H7 (cell line): ENCODE data around the gene SCT. TPM values are rescaled to one million over a fixed set of nuclear protein-coding genes. Genes with fewer than 3 reads are reported as not detected.

Experiments used
- DNase-seq: peaks from one replicate; pipeline ENCODE4 v3.0.0; 2012
- H3K27me3 ChIP-seq: 2 replicates; pipeline ENCODE4 v1.6.0; 2011; ENCODE audit warnings: mild to moderate bottlenecking, low read length; ENCODE audit not compliant: control insufficient read depth, insufficient read depth
- H3K36me3 ChIP-seq: replicated peaks from 2 replicates; pipeline ENCODE4 v1.5.1; 2011; ENCODE audit warnings: low read length; ENCODE audit not compliant: control insufficient read depth, insufficient read depth
- H3K4me3 ChIP-seq: 2 replicates; pipeline ENCODE4 v1.5.1; 2011; ENCODE audit warnings: low read depth, mild to moderate bottlenecking, control low read depth, low read length, moderate library complexity; ENCODE audit not compliant: insufficient read depth
- total RNA-seq: library from RNA; depleted of rRNA; stranded (reverse); fragments of >200 nt; shearing (Covaris generic); gene quantifications from 2 replicates; pipeline ENCODE4 v1.2.3, GENCODE V29; 2014

Gene SCT
- total RNA-seq, 1 experiment from 2014 or later: not detected

GRCh38 chr11:612961-613300 is 14.1 kb downstream of the SCT start:
- DNase-seq: no peak
- Histone ChIP-seq H3K27me3 (no peaks in the 10 kb centered on the region), H3K4me3 (no peak overlapping the region), H3K36me3 (peaks cover 17% of the 10 kb centered on the region)

DNA sequence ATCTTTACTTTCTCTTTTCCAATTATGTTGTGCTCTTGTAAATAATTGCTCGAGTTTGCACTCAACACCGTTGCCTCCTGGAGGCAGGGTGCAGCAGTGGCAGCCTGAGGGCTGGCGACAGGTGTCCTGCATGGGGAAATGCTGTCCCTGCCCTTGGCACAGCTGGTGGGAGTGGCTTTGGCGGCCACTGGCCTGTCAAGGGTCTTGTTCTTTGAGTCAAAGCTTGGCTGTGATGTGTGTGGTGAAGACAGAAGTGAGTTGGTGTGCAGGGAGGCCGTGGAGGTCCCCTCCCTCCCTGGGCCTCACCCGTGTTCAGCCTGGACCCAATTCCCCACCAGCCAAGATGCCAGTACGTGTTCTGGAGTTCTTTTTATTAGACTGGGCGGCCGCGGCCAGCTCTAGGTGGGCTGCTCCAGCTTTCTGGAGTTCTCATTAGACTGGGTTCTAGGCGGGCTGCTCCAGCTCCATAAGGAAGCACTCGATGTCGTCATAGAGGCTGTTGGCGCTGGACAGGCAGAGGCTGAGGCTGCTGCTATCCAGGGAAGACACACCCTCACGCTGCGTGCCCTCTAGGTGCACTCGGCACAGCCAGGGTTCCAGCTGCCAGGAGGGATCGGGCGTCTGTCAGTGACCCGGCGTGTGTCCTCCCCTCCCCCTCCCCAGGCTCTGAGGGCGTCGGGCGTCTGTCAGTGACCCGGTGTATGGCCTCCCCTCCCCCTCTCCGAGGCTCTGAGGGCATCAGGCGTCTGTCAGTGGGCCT is 14.6 kb downstream of the SCT start:
- H3K4me3 ChIP-seq: no peak overlapping the region
- no peak for DNase-seq
- H3K36me3 ChIP-seq: peaks cover 19% of the 10 kb centered on the region
- H3K27me3 ChIP-seq: no peaks in the 10 kb centered on the region

- Histone ChIP-seq H3K27me3 (no peaks in the 10 kb centered on the region), H3K36me3 (peaks cover 24% of the 10 kb centered on the region), H3K4me3 (no peak overlapping the region)
- no peak for DNase-seq
These were observed 15.7 kb downstream of the SCT start for GRCh38 chr11:611001-611996.

GRCh38 chr11:610146-610801 is 16.7 kb downstream of the SCT start:
- H3K36me3 ChIP-seq: peaks cover 30% of the 10 kb centered on the region
- H3K27me3 ChIP-seq: no peaks in the 10 kb centered on the region
- H3K4me3 ChIP-seq: no peak overlapping the region
- DNase-seq: no peak

GRCh38 chr11:609341-609811 is 17.6 kb downstream of the SCT start:
- peaks cover 36% of the 10 kb centered on the region for H3K36me3 ChIP-seq
- no peak for DNase-seq
- H3K27me3 ChIP-seq: no peaks in the 10 kb centered on the region
- no peak overlapping the region for H3K4me3 ChIP-seq

DNA sequence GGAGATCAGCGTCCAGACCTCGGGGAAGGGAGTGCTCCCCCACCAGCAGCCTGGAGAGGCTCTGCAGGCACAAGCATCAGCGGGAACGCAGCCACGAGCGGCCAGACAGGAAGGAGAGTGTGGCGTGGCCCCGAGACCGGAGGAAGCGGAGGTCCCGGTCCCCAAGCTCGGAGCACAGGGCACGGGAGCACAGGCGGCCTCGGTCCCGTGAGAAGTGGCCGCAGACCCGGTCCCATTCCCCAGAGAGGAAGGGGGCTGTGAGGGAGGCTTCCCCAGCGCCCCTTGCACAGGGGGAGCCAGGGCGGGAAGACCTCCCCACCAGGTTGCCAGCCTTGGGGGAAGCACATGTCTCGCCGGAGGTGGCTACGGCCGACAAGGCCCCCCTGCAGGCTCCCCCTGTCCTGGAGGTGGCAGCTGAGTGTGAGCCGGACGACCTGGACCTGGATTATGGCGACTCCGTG is 18.2 kb downstream of the SCT start:
- Histone ChIP-seq H3K27me3 (no peaks in the 10 kb centered on the region), H3K4me3 (no peak overlapping the region), H3K36me3 (peaks cover 36% of the 10 kb centered on the region)
- no peak for DNase-seq

DNA sequence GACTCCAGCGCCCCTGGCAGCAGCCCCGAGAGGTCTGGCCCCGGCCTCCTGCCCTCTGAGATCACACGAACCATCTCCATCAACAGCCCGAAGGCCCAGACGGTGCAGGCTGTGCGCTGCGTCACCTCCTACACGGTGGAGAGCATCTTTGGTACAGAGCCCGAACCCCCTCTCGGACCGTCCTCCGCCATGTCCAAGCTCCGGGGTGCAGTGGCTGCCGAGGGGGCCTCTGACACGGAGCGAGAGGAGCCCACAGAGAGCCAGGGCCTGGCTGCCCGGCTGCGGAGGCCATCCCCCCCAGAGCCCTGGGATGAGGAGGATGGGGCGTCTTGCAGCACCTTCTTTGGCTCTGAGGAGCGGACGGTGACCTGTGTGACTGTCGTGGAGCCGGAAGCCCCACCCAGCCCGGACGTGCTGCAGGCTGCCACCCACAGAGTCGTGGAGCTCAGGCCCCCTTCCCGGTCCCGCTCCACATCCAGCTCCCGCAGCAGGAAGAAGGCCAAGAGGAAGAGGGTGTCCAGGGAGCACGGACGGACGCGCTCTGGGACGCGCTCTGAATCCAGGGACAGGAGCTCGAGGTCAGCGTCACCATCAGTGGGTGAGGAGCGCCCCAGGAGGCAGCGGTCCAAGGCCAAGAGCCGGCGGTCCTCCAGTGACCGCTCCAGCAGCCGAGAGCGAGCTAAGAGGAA is 18.9 kb downstream of the SCT start:
- Histone ChIP-seq H3K4me3 (no peak overlapping the region), H3K36me3 (peaks cover 38% of the 10 kb centered on the region), H3K27me3 (no peaks in the 10 kb centered on the region)
- DNase-seq: no peak

- Histone ChIP-seq H3K36me3 (peaks cover 38% of the 10 kb centered on the region), H3K4me3 (no peak overlapping the region), H3K27me3 (no peaks in the 10 kb centered on the region)
- DNase-seq: no peak
These were observed 19.8 kb downstream of the SCT start for GRCh38 chr11:607020-607780.

GRCh38 chr11:606245-606644 is 20.7 kb downstream of the SCT start:
- DNase-seq: no peak
- Histone ChIP-seq H3K36me3 (peaks cover 45% of the 10 kb centered on the region), H3K4me3 (no peak overlapping the region), H3K27me3 (no peaks in the 10 kb centered on the region)

GRCh38 chr11:605286-606129 is 21.5 kb downstream of the SCT start:
- H3K36me3 ChIP-seq: peaks cover 44% of the 10 kb centered on the region
- H3K4me3 ChIP-seq: no peak overlapping the region
- DNase-seq: no peak
- H3K27me3 ChIP-seq: no peaks in the 10 kb centered on the region

DNA sequence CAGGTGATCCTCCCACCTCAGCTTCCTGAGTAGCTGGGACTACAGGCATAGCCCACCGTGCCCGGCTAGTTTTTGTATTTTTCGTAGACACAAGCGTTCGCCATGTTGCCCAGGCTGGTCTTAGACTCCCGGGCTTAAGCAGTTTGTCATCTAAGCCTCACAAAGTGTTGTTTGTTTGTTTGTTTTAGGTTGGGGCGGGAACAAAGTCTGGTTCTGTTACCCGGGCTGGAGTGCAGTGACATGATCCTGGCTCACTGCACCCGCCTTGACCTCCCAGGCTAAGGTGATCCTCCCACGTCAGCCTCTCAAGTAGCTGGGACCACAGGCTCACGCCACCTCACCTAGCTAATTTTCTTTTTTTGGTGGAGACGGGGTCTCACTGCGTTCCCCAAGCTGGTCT is 23.8 kb downstream of the SCT start:
- DNase-seq: no peak
- H3K27me3 ChIP-seq: no peaks in the 10 kb centered on the region
- no peak overlapping the region for H3K4me3 ChIP-seq
- peaks cover 41% of the 10 kb centered on the region for H3K36me3 ChIP-seq

DNA sequence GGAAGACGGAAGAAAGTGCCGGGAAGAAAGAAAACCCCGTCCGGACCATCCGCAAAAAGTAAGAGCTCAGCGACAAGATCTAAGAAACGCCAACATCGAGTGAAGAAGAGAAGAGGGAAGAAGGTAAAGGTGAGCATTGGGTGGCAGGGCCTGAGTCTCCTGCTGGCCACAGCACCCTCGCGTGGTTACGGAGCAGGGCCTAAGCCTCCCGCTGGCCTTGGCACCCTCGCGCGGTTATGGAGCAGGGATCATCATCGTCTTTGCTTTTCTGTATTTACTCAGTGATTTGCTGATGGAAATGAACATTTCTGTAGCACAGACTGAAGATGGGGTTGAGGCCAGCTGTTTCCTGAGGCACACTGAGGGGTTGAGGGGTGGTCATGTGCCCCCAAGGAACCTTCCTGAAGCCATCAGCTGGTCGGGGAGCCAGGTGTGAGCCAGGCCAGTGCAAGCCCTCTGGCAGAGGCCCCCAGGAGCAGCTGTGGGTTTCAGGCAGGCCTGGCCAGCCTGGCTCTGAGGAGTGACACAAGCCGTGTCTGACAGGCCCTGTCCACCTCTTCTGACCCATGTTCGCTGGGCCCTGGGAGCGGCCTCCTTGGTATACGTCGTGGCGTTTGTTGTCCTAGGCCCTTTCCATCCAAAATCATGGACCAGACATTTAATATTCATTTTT is 25.3 kb downstream of the SCT start:
- no peak for DNase-seq
- H3K27me3 ChIP-seq: no peaks in the 10 kb centered on the region
- H3K36me3 ChIP-seq: peaks cover 43% of the 10 kb centered on the region
- H3K4me3 ChIP-seq: no peak overlapping the region
